K562 (cell line): ENCODE results near the gene GPAT3. TPM values are rescaled to one million over a fixed set of nuclear protein-coding genes. Genes with fewer than 3 reads are reported as not detected.

Experiments used
- ARID4B ChIP-seq: sonication (generic); formaldehyde crosslinking; IDR thresholded peaks from 2 replicates; pipeline ENCODE4 v1.8.0; 2022; ENCODE audit warnings: mild to moderate bottlenecking, missing genetic modification reagents
- CBX3 ChIP-seq, 2 experiments: IDR thresholded peaks; 1 replicate in 1 of 2; 2 replicates in 1 of 2; pipeline ENCODE4 v1.6.1; 2012; ENCODE audit warnings: inconsistent platforms in 2 of 2, low read length in 2 of 2, borderline replicate concordance in 1 of 2, control low read depth in 1 of 2
- CCNT2 ChIP-seq: IDR thresholded peaks from 2 replicates; pipeline ENCODE4 v1.6.1; 2011; ENCODE audit warnings: borderline replicate concordance, low read depth, mild to moderate bottlenecking, moderate library complexity, mixed read lengths, low read length; ENCODE audit not compliant: insufficient read length; ENCODE audit errors: extremely low read depth
- DNMT1 ChIP-seq: fragments of 450-650 bp; IDR thresholded peaks from 2 replicates; pipeline ENCODE4 v1.6.1; 2016; ENCODE audit warnings: antibody characterized with exemption, mild to moderate bottlenecking
- GATA2 ChIP-seq: sonication (generic); formaldehyde crosslinking; IDR thresholded peaks from 2 replicates; pipeline ENCODE4 v1.4.0; 2020; ENCODE audit warnings: mild to moderate bottlenecking, missing genetic modification reagents
- HBP1 ChIP-seq: fragments of 450-650 bp; formaldehyde crosslinking; IDR thresholded peaks from 2 replicates; pipeline ENCODE4 v1.4.0; 2022; ENCODE audit warnings: missing genetic modification characterization
- KAT8 ChIP-seq: fragments of 450-650 bp; IDR thresholded peaks from 2 replicates; pipeline ENCODE4 v1.6.1; 2016; ENCODE audit warnings: low read depth, mild to moderate bottlenecking
- MYNN ChIP-seq, 2 experiments: sonication (generic); formaldehyde crosslinking in 1 of 2; IDR thresholded peaks; 2 replicates each; pipeline versions ENCODE4 v1.5.0 to v1.6.1; 2016 to 2020; ENCODE audit warnings: antibody characterized with exemption in 1 of 2, missing genetic modification reagents in 1 of 2
- NELFE ChIP-seq: IDR thresholded peaks from 2 replicates; pipeline ENCODE4 v1.6.1; 2011; ENCODE audit warnings: mild to moderate bottlenecking; ENCODE audit not compliant: insufficient read depth, insufficient read length
- PREB ChIP-seq: sonication (generic); formaldehyde crosslinking; IDR thresholded peaks from 2 replicates; pipeline ENCODE4 v1.8.1; 2023; ENCODE audit warnings: mild to moderate bottlenecking, missing genetic modification reagents
- RAD51 ChIP-seq: fragments of 450-650 bp; IDR thresholded peaks from 2 replicates; pipeline ENCODE4 v1.7.1; 2016; ENCODE audit warnings: low read depth, mild to moderate bottlenecking, borderline replicate concordance
- TARDBP ChIP-seq: fragments of 450-650 bp; IDR thresholded peaks from 2 replicates; pipeline ENCODE4 v1.6.1; 2016
- TBP ChIP-seq: optimal IDR thresholded peaks from 2 replicates; pipeline ENCODE3; 2011; ENCODE audit warnings: low read depth, low read length, improper control_type of control experiment
- TFE3 ChIP-seq: fragments of 450-650 bp; formaldehyde crosslinking; IDR thresholded peaks from 2 replicates; pipeline ENCODE4 v1.4.0; 2020; ENCODE audit warnings: mild to moderate bottlenecking, mixed read lengths
- ZBTB33 ChIP-seq: sonication (generic); formaldehyde crosslinking; IDR thresholded peaks from 2 replicates; pipeline ENCODE4 v1.8.1; 2023; ENCODE audit warnings: mild to moderate bottlenecking, missing genetic modification reagents
- ZFPM2 ChIP-seq: fragments of 250-450 bp; sonication (Bioruptor Pico); IDR thresholded peaks from 2 replicates; pipeline ENCODE4 v1.5.1; 2022; ENCODE audit warnings: mild to moderate bottlenecking
- ZNF232 ChIP-seq: sonication (generic); formaldehyde crosslinking; IDR thresholded peaks from 2 replicates; pipeline ENCODE4 v1.8.0; 2022; ENCODE audit warnings: mild to moderate bottlenecking, missing genetic modification reagents
- polyA plus RNA-seq, 8 experiments: library from polyadenylated mRNA; depleted of rRNA in 4 of 8; stranded (reverse) in 5 of 8; unstranded in 3 of 8; fragments of >200 nt; fragmentation: Nextera tagmentation in 2 of 8; fragmentation: Illumina TruSeq in 1 of 8; extraction: Ambion mirVana in 2 of 8; extraction: Trizol in 1 of 8; gene quantifications; 2 replicates each; pipeline versions ENCODE4 v1.2.1 to v1.2.3, GENCODE V29; 2011 to 2014; ENCODE audit warnings: inconsistent platforms in 1 of 8, missing spikeins in 1 of 8
- total RNA-seq, 7 experiments: library from RNA; depleted of rRNA in 6 of 7; stranded (reverse); fragments of >200 nt in 6 of 7; fragmentation: Illumina TruSeq in 2 of 7; extraction: Trizol in 2 of 7; gene quantifications; 2 replicates each; pipeline versions ENCODE4 v1.2.1 to v1.2.3, GENCODE V29; 2011 to 2021; ENCODE audit warnings: low replicate concordance in 1 of 7

The GPAT3 gene
- total and polyA plus RNA-seq, 9 of the 15 experiments (the other 6 are each of a cell fraction or from before 2014, with no cell fraction given) = 4.1 to 16.1 (median 13.1) TPM

GRCh38 chr4:83599183-83599582, 63.3 kb downstream of the GPAT3 start (continued):
- TF ChIP-seq RAD51 (peak; percentile 79), ARID4B (CRISPR knock-in tag) (no peak), KAT8 (peak; percentile 72), ZBTB33 (CRISPR knock-in tag) (no peak), TFE3 (CRISPR knock-in tag) (peak; percentile 72), NELFE (no peak), DNMT1 (no peak), MYNN (IDR thresholded peaks at IDR 0.05) (no peak), MYNN (CRISPR knock-in tag; IDR thresholded peaks at IDR 0.05) (no peak), GATA2 (no peak), CCNT2 (no peak), TARDBP (no peak), TBP (peak; percentile 50), PREB (no peak), ZFPM2 (no peak), ZNF232 (CRISPR knock-in tag) (no peak), CBX3 (IDR thresholded peaks at IDR 0.05; ENCODE audit: borderline replicate concordance in 1 of 2, low read length in 2 of 2) (peak in 1 of 2 experiments; percentile 91; a peak in 1 of 3 replicates), HBP1 (CRISPR knock-in tag) (no peak)
- TF ChIP-seq, all 486 proteins: peak for 21
